H1 (cell line): Measurements from ENCODE around the gene VAPA. TPM values are rescaled to one million over a fixed set of nuclear protein-coding genes. Genes with fewer than 3 reads are reported as not detected.

Source experiments
- CTCF ChIA-PET: fragments of 300-600 bp; sonication (Branson Sonifier 250); formaldehyde crosslinking; loops from one replicate; lab custom pipeline; 2021; ENCODE audit not compliant: partially characterized antibody; lab: Charles Lee
- POLR2A ChIA-PET: fragments of 300-600 bp; sonication (Branson Sonifier 250); formaldehyde crosslinking; loops from one replicate; lab custom pipeline; 2021; ENCODE audit warnings: inconsistent platforms; ENCODE audit not compliant: partially characterized antibody; lab: Charles Lee
- DNase-seq, 2 experiments: peaks; one replicate each; pipeline versions ENCODE4 v3.0.0 to v3.0.0-alpha.2; 2010 to 2022; ENCODE audit warnings: low spot score in 2 of 2, low read depth in 1 of 2, mixed read lengths in 1 of 2
- FAIRE-seq: peaks from 2 replicates; lab custom pipeline; 2011; peaks lifted over from hg19 to GRCh38; lab: Jason Lieb, UNC
- H2AFZ ChIP-seq: 2 replicates; pipeline ENCODE4 v1.8.1; 2012; ENCODE audit warnings: low read length, inconsistent platforms
- H2AK5ac ChIP-seq: 2 replicates; pipeline ENCODE4 v1.6.1; 2013; ENCODE audit warnings: low read depth, low read length
- H2BK120ac ChIP-seq: replicated peaks from 2 replicates; pipeline ENCODE3; 2013; ENCODE audit warnings: low read depth, low read length, inconsistent platforms
- H2BK12ac ChIP-seq: 2 replicates; pipeline ENCODE4 v1.6.1; 2013; ENCODE audit warnings: low read depth, low read length
- H2BK15ac ChIP-seq: 2 replicates; pipeline ENCODE4 v1.6.1; 2013; ENCODE audit warnings: low read length
- H2BK20ac ChIP-seq: 2 replicates; pipeline ENCODE4 v1.6.1; 2013; ENCODE audit warnings: low read length
- H2BK5ac ChIP-seq: 2 replicates; pipeline ENCODE4 v1.6.1; 2013; ENCODE audit warnings: low read depth, low read length
- H3K14ac ChIP-seq: 2 replicates; pipeline ENCODE4 v1.6.1; 2013; ENCODE audit warnings: inconsistent platforms; ENCODE audit not compliant: insufficient read length
- H3K18ac ChIP-seq: 2 replicates; pipeline ENCODE4 v1.6.1; 2013; ENCODE audit warnings: low read length; ENCODE audit errors: extremely low read depth
- H3K23ac ChIP-seq: 2 replicates; pipeline ENCODE4 v1.6.1; 2013; ENCODE audit warnings: inconsistent platforms; ENCODE audit not compliant: insufficient read length
- H3K23me2 ChIP-seq: 2 replicates; pipeline ENCODE4 v1.6.1; 2013; ENCODE audit warnings: low read depth, low read length
- H3K27ac ChIP-seq: 2 replicates; pipeline ENCODE4 v1.6.1; 2011; ENCODE audit warnings: low read depth, low read length, inconsistent platforms
- H3K27me3 ChIP-seq, 4 experiments: replicated peaks in 1 of 4; 1 replicate in 1 of 4; 2 replicates in 3 of 4; pipeline versions ENCODE4 v1.6.1 to v1.8.1; 2011 to 2013; ENCODE audit warnings: low read length in 3 of 4, mild to moderate bottlenecking in 3 of 4, inconsistent platforms in 2 of 4, mixed read lengths in 2 of 4, moderate library complexity in 1 of 4; ENCODE audit not compliant: control insufficient read depth in 3 of 4, insufficient read depth in 3 of 4; ENCODE audit errors: extremely low read depth in 1 of 4
- H3K36me3 ChIP-seq, 4 experiments: 2 replicates each; pipeline versions ENCODE4 v1.6.1 to v1.8.1; 2011 to 2013; ENCODE audit warnings: mild to moderate bottlenecking in 4 of 4, low read length in 3 of 4, moderate library complexity in 2 of 4, control low read depth in 1 of 4, inconsistent platforms in 1 of 4; ENCODE audit not compliant: insufficient read depth in 4 of 4, control insufficient read depth in 2 of 4
- H3K4ac ChIP-seq: replicated peaks from 2 replicates; pipeline ENCODE3; 2013; ENCODE audit warnings: low read length, low read depth, mixed read lengths, inconsistent platforms; ENCODE audit not compliant: insufficient read length
- H3K4me1 ChIP-seq, 4 experiments: replicated peaks in 1 of 4; 1 replicate in 1 of 4; 2 replicates in 3 of 4; pipeline versions ENCODE4 v1.6.1 to v1.8.1; 2011 to 2013; ENCODE audit warnings: low read length in 3 of 4, inconsistent platforms in 2 of 4, mixed read lengths in 1 of 4; ENCODE audit not compliant: insufficient read depth in 4 of 4, control insufficient read depth in 3 of 4
- H3K4me2 ChIP-seq, 2 experiments: 2 replicates each; pipeline versions ENCODE4 v1.6.1 to v1.8.1; 2011 to 2013; ENCODE audit warnings: low read depth in 2 of 2, low read length in 2 of 2, control low read depth in 1 of 2, inconsistent platforms in 1 of 2, mild to moderate bottlenecking in 1 of 2; ENCODE audit not compliant: insufficient read depth in 1 of 2
- H3K4me3 ChIP-seq, 4 experiments: fragments of 200-600, 300-600 bp in 1 of 4; sonication (generic), shearing (Covaris generic), sonication (Bioruptor Twin) in 1 of 4; 2 replicates each; pipeline versions ENCODE4 v1.5.1 to v1.8.1; 2011 to 2016; ENCODE audit warnings: low read length in 4 of 4, low read depth in 3 of 4, control low read depth in 2 of 4, inconsistent platforms in 2 of 4, mild to moderate bottlenecking in 2 of 4, mixed read lengths in 1 of 4, moderate library complexity in 1 of 4; ENCODE audit not compliant: insufficient read depth in 2 of 4; ENCODE audit errors: extremely low read depth in 1 of 4
- H3K56ac ChIP-seq: replicated peaks from 2 replicates; pipeline ENCODE3; 2013; ENCODE audit warnings: low read depth, mild to moderate bottlenecking, mixed read lengths, low read length, inconsistent platforms; ENCODE audit not compliant: insufficient read length
- H3K79me1 ChIP-seq: 2 replicates; pipeline ENCODE4 v1.6.1; 2013; ENCODE audit warnings: low read depth, low read length, control low read depth
- H3K79me2 ChIP-seq, 2 experiments: 2 replicates each; pipeline versions ENCODE4 v1.6.1 to v1.8.1; 2012 to 2013; ENCODE audit warnings: low read length in 2 of 2, mild to moderate bottlenecking in 2 of 2, inconsistent platforms in 1 of 2; ENCODE audit not compliant: insufficient read depth in 2 of 2, control insufficient read depth in 1 of 2
- H3K9ac ChIP-seq, 4 experiments: replicated peaks in 1 of 4; 1 replicate in 1 of 4; 2 replicates in 3 of 4; pipeline versions ENCODE4 v1.6.1 to v1.8.1; 2011 to 2013; ENCODE audit warnings: low read depth in 3 of 4, low read length in 3 of 4, control low read depth in 2 of 4, mild to moderate bottlenecking in 2 of 4, moderate library complexity in 2 of 4, inconsistent platforms in 1 of 4; ENCODE audit errors: extremely low read depth in 1 of 4
- H3K9me3 ChIP-seq, 2 experiments: 2 replicates each; pipeline versions ENCODE4 v1.6.1 to v1.8.1; 2012 to 2013; ENCODE audit warnings: mild to moderate bottlenecking in 2 of 2, moderate library complexity in 2 of 2, control low read depth in 1 of 2, inconsistent platforms in 1 of 2, low read depth in 1 of 2, low read length in 1 of 2, mixed read lengths in 1 of 2; ENCODE audit not compliant: insufficient read depth in 2 of 2
- H4K20me1 ChIP-seq, 2 experiments: replicated peaks in 1 of 2; 2 replicates each; pipeline versions ENCODE3 to v1.8.1; 2011 to 2013; ENCODE audit warnings: inconsistent platforms in 2 of 2, low read length in 2 of 2, mild to moderate bottlenecking in 1 of 2; ENCODE audit not compliant: insufficient read depth in 2 of 2, control insufficient read depth in 1 of 2
- H4K5ac ChIP-seq: 2 replicates; pipeline ENCODE4 v1.6.1; 2013; ENCODE audit warnings: low read length, low read depth, mixed read lengths, inconsistent platforms; ENCODE audit not compliant: insufficient read length
- H4K8ac ChIP-seq: 2 replicates; pipeline ENCODE4 v1.8.0; 2013; ENCODE audit warnings: mild to moderate bottlenecking, moderate library complexity, low read length, inconsistent platforms; ENCODE audit not compliant: insufficient read depth; ENCODE audit errors: extremely low read depth
- H4K91ac ChIP-seq: replicated peaks from 2 replicates; pipeline ENCODE3; 2013; ENCODE audit warnings: low read length, mixed read lengths, inconsistent platforms; ENCODE audit not compliant: insufficient read length
- CEBPB ChIP-seq: IDR thresholded peaks from 2 replicates; pipeline ENCODE4 v1.6.1; 2012; ENCODE audit warnings: low read depth, low read length
- EGR1 ChIP-seq: IDR thresholded peaks from 2 replicates; pipeline ENCODE4 v1.6.1; 2011; ENCODE audit warnings: low read depth, low read length, borderline replicate concordance
- WGBS, 2 experiments: shearing (Covaris generic) in 1 of 2; methylation state at CpG; one replicate each; pipeline versions ENCODE4 v1.1.6 to v1.1.7; 2013 to 2015; ENCODE audit warnings: low lambda C conversion rate in 2 of 2, mixed read lengths in 2 of 2, inconsistent platforms in 1 of 2, low coverage in 1 of 2, missing lambda C conversion rate in 1 of 2; ENCODE audit not compliant: insufficient replicate concordance in 2 of 2, insufficient coverage in 1 of 2, insufficient read length in 1 of 2; ENCODE audit errors: extremely low coverage in 1 of 2, missing lambda C conversion rate in 1 of 2; 5-methylcytosine and 5-hydroxymethylcytosine counted together
- polyA plus RNA-seq, 7 experiments: library from polyadenylated mRNA; depleted of rRNA in 3 of 7; stranded (reverse) in 5 of 7; unstranded in 2 of 7; fragments of >200 nt in 5 of 7; fragments of 200-250 nt in 2 of 7; gene quantifications; 1 replicate in 5 of 7; 2 replicates in 1 of 7; 4 replicates in 1 of 7; pipeline versions ENCODE4 v1.2.1 to v1.2.3, GENCODE V29; 2011 to 2013; ENCODE audit warnings: missing spikeins in 2 of 7, mixed read lengths in 2 of 7
- total RNA-seq: library from RNA; stranded (reverse); fragmentation: NEBNext Ultra II Directional; extraction: Animal tissue kit (Norgen Biotek cat#: 25700); gene quantifications from 2 replicates; pipeline ENCODE4 v1.2.1, GENCODE V29; 2021

The VAPA gene
- total and polyA plus RNA-seq, 2 of the 8 experiments (the other 6 are each of a cell fraction or from before 2014, with no cell fraction given) = 79.7 to 130 TPM

DNA sequence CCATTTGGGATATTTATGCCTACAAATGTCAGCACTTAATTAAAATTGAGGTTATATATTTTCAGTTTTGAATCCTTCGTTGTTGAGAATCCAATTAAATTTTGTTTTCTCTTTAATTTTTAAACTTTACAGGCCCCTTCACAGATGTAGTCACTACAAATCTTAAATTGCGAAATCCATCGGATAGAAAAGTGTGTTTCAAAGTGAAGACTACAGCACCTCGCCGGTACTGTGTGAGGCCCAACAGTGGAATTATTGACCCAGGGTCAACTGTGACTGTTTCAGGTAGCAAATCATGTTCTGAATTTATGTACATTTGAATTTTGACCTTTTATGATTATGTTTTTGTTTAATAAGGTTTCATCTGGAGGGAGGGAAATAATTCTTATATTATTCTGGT, 17.9 kb downstream of the VAPA start:
- TF ChIP-seq EGR1 = no peak
- TF ChIP-seq CEBPB = peak; percentile 63; the same call in 1 of the 2 replicates
- Histone ChIP-seq H4K20me1 (peaks cover 1 to 6% of the 10 kb centered on the region in 2 experiments), H3K36me3 (peaks cover 2 to 33% (median 8%) of the 10 kb centered on the region in 4 experiments; a peak in 5 of 8 replicates), H2BK15ac (no peak overlapping the region), H3K79me2 (peaks cover 0 to 82% of the 10 kb centered on the region in 2 experiments; a peak in 3 of 4 replicates), H3K23ac (no peak overlapping the region), H3K27me3 (no peaks in the 10 kb centered on the region), H4K8ac (no peak overlapping the region), H3K9me3 (no peaks in the 10 kb centered on the region), H2BK12ac (no peak overlapping the region), H2AFZ (no peak overlapping the region), H3K4me3 (no peak overlapping the region), H3K23me2 (no peaks in the 10 kb centered on the region), H3K4me1 (peaks cover 0 to 5% (median 3%) of the 10 kb centered on the region in 4 experiments; a peak in 4 of 7 replicates), H3K27ac (no peak overlapping the region), H2AK5ac (no peak overlapping the region), H2BK120ac (no peak overlapping the region), H3K4me2 (no peak overlapping the region), H4K91ac (no peak overlapping the region), H2BK20ac (no peak overlapping the region), H3K9ac (no peak overlapping the region), H3K56ac (no peak overlapping the region), H2BK5ac (no peak overlapping the region), H3K4ac (no peak overlapping the region), H3K14ac (no peak overlapping the region), H3K18ac (no peak overlapping the region), H4K5ac (no peak overlapping the region), H3K79me1 (no peaks in the 10 kb centered on the region)
- WGBS, 2 experiments = 90% methylated on average over 5 of the region's 5 CpGs; no CpG with 5 or more reads in 1 of the 2 experiments
- no peak for FAIRE-seq
- no peak for DNase-seq
- CTCF ChIA-PET = no interaction called here
- POLR2A ChIA-PET = no interaction called here
